KOPT-K1 (cell line): Measurements from ENCODE around the gene REP15.
A peak's percentile ranks its signal among the peaks of the same experiment; 100 is the strongest.
"Not testable (repeated sequence)": the region's sequence is repeated elsewhere in the genome, so short reads cannot be mapped to it uniquely, and the experiment has no call there.

ENCODE experiments used
- H3K27ac ChIP-seq: fragments of 200-600 bp; sonication (generic); 2 replicates; pipeline ENCODE4 v1.5.1; 2016; ENCODE audit warnings: antibody characterized with exemption, mild to moderate bottlenecking, low read depth, low read length; ENCODE audit not compliant: poor library complexity, severe bottlenecking
- H3K36me3 ChIP-seq: fragments of 200-600 bp; sonication (generic); 2 replicates; pipeline ENCODE4 v1.5.1; 2017; ENCODE audit warnings: antibody characterized with exemption, mild to moderate bottlenecking, low read length, moderate library complexity; ENCODE audit not compliant: insufficient read depth
- H3K9me3 ChIP-seq: fragments of 200-600 bp; sonication (generic); 2 replicates; pipeline ENCODE4 v1.5.1; 2017; ENCODE audit warnings: antibody characterized with exemption, low read length, mild to moderate bottlenecking; ENCODE audit not compliant: insufficient read depth, poor library complexity, severe bottlenecking

The REP15 gene

GRCh38 chr12:27711317-27711682 lies 15.1 kb downstream of the REP15 start:
- Histone ChIP-seq H3K36me3 (peaks cover 39% of the 10 kb centered on the region), H3K27ac (peak overlapping the region; percentile 73), H3K9me3 (no peaks in the 10 kb centered on the region)

GRCh38 chr12:27711967-27712366 lies 15.7 kb downstream of the REP15 start:
- Histone ChIP-seq H3K36me3 (peaks cover 46% of the 10 kb centered on the region), H3K27ac (no peak overlapping the region)

GRCh38 chr12:27723212-27723611 lies 27.0 kb downstream of the REP15 start:
- Histone ChIP-seq H3K36me3 (peaks cover 97% of the 10 kb centered on the region), H3K9me3 (no peaks in the 10 kb centered on the region)

More at GRCh38 chr12:27711967-27712366, 15.7 kb downstream of the REP15 start:
- no peaks in the 10 kb centered on the region for H3K9me3 ChIP-seq

GRCh38 chr12:27730097-27730588 lies 33.9 kb downstream of the REP15 start:
- Histone ChIP-seq H3K36me3 (peaks cover 85% of the 10 kb centered on the region), H3K27ac (no peak overlapping the region), H3K9me3 (no peaks in the 10 kb centered on the region)

More at GRCh38 chr12:27723212-27723611, 27.0 kb downstream of the REP15 start:
- H3K27ac ChIP-seq: no peak overlapping the region

GRCh38 chr12:27732281-27732680 lies 36.0 kb downstream of the REP15 start:
- Histone ChIP-seq H3K36me3 (peaks cover 84% of the 10 kb centered on the region), H3K27ac (no peak overlapping the region), H3K9me3 (no peaks in the 10 kb centered on the region)

GRCh38 chr12:27733052-27733656 lies 36.9 kb downstream of the REP15 start:
- no peaks in the 10 kb centered on the region for H3K9me3 ChIP-seq
- H3K27ac ChIP-seq: no peak overlapping the region
- H3K36me3 ChIP-seq: peaks cover 84% of the 10 kb centered on the region

- Histone ChIP-seq H3K9me3 (no peaks in the 10 kb centered on the region), H3K27ac (no peak overlapping the region), H3K36me3 (peaks cover 84% of the 10 kb centered on the region)
These were observed 37.5 kb downstream of the REP15 start for GRCh38 chr12:27733791-27734190.

- H3K9me3 ChIP-seq, H3K27ac ChIP-seq: not testable (repeated sequence)
- peaks cover 85% of the 10 kb centered on the region for H3K36me3 ChIP-seq
These were observed 38.1 kb downstream of the REP15 start for GRCh38 chr12:27734321-27734720.

GRCh38 chr12:27743601-27744000 lies 47.4 kb downstream of the REP15 start:
- peaks cover 81% of the 10 kb centered on the region for H3K36me3 ChIP-seq
- no peaks in the 10 kb centered on the region for H3K9me3 ChIP-seq
- no peak overlapping the region for H3K27ac ChIP-seq

- not testable (repeated sequence) for H3K9me3 ChIP-seq, H3K27ac ChIP-seq
- H3K36me3 ChIP-seq: peaks cover 68% of the 10 kb centered on the region
These were observed 49.5 kb downstream of the REP15 start for GRCh38 chr12:27745734-27746133.
